ENCODE results near the gene PRELID3B. TPM values are rescaled to one million over a fixed set of nuclear protein-coding genes. Genes with fewer than 3 reads are reported as not detected.

PRELID3B gene
- total and polyA plus RNA-seq, 2 of the 13 experiments (the other 11 are each of a cell fraction or from before 2014, with no cell fraction given), result 23.3 to 42.6 TPM

DNA sequence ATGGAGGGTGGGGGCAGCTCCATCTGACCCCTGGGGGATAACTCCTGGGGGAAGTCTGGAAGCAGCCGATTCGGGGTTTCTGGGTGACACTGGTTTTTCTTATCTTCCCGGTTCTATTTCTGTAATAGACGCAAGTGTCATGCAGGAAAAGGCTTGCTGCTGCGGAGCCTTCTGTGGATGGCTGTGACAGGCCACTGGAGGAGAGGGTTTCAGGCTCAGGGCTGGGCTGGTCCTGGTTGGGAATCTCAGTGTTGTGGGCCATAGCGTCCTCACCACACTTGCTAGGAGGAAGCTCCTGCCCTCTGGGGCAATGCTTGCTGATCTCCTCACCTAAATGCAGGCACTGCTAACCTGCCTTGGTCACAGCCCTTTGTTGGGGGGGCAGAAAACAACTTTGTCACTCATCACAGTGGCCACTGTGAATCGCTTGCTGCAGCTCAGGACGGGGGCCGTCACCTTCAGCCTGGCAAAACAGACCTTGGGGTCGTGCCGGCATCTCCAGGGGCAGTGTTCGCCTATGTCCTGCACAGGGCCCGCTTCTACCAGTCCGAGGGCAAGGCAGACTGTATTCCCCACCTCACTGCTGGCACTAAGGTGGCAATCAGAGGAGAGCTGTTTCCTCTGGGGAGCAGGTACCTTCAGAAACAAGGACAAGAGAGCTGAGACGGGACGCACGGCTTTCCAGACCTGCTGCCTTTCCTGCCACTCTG, 27.8 kb downstream of the PRELID3B start (continued):
- TF ChIP-seq AHDC1 (CRISPR knock-in tag; IDR thresholded peaks at IDR 0.05; ENCODE audit: borderline replicate concordance), result no peak

DNA sequence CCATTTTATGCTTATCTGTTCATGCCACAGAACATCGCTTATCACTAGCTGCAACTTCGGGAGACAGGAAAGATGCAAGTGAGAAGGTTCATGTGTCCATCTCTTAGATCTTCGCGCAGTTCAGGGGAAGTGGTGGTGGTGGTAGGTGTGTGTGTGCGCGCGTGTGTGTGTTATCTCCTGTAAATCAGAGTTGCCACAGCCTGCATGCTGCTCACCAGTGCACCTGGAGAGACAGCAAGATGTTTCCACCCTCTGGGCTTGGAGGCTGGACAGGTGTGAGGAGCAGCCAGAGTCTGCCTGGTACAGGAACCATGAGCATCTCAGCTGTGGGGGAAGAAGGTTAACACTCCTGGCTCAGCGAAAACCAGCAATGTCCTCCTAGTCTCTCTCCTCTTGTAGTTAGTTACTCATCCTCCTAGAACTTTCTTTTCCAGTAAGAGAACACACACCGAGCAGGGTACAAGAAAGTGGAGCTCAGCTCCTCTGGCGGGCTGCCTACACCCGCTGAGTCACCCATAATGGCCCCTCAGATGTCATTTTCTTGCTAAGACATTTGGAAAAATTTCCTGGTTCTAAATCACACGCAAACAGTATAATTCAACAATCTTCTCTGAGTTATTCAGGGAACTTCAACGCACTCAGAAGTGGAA, 28.5 kb downstream of the PRELID3B start:
- in situ Hi-C loops (cut with HindIII; ENCODE audit: extremely low pct_ligation_motif_present, low pct_unique_long_range_greater_than_20kb) (no loop called here), intact Hi-C loops (cut with micrococcal nuclease; ENCODE audit: unreplicated experiment) (no loop called here)
- 75% methylated on average over 13 of the region's 13 CpGs for WGBS (ENCODE audit: low lambda C conversion rate)
- Histone ChIP-seq H3K4me3 (replicated peaks in 1 of 3; ENCODE audit: insufficient read depth in 1 of 3, low read depth in 2 of 3, low read length in 3 of 3) (peak overlapping the region in 2 of 3 experiments; percentile 47 to 62; a peak in 4 of 6 replicates), H3K9ac (ENCODE audit: insufficient read depth, low read depth, low read length) (peak overlapping the region; percentile 38; the same call in 1 of the 2 replicates), H3K27ac (ENCODE audit: extremely low read length, insufficient read depth, low read length) (no peak overlapping the region), H3K27me3 (ENCODE audit: control insufficient read depth in 1 of 2, insufficient read depth in 2 of 2, low read length in 2 of 2) (no peaks in the 10 kb centered on the region), H3K79me2 (ENCODE audit: insufficient read depth, low read length) (peaks cover 15% of the 10 kb centered on the region), H3K9me3 (ENCODE audit: low read length) (no peaks in the 10 kb centered on the region), H3K4me1 (ENCODE audit: insufficient read depth, low read length) (peaks cover 100% of the 10 kb centered on the region), H3K4me2 (ENCODE audit: low read depth, low read length) (peak overlapping the region; percentile 66), H3K36me3 (replicated peaks in 1 of 2; ENCODE audit: control insufficient read depth in 1 of 2, insufficient read depth in 2 of 2, low read length in 2 of 2) (no peaks in the 10 kb centered on the region; a peak in 1 of 5 replicates), H2AFZ (ENCODE audit: low read length) (no peak overlapping the region), H4K20me1 (ENCODE audit: insufficient read depth, low read length) (no peaks in the 10 kb centered on the region)
- ATAC-seq (no peak), FAIRE-seq (no peak), DNase-seq (ENCODE audit: low spot score) (no peak)
- no TSS peak for BruUV-seq (replicated peaks)
- ChIA-PET POLR2A (interaction anchor here (1.2 to 7.7 kb wide), 2 partner anchors 18 to 30 kb away, joined by 3 to 61 read pairs; partner anchors contain the start of gene ATP5F1E), CTCF (ENCODE audit: low intra/inter-chr PET ratio, low total read pairs) (no interaction called here)
- TF ChIP-seq ETV5 (CRISPR knock-in tag; IDR thresholded peaks at IDR 0.05; ENCODE audit: borderline replicate concordance) (peak; percentile 10; the same call in 1 of the 2 replicates), ZBTB38 (CRISPR knock-in tag; IDR thresholded peaks at IDR 0.05) (peak; percentile 95), MEIS2 (CRISPR knock-in tag; IDR thresholded peaks at IDR 0.05) (0 out of 2 replicates have a peak, but pooled peaks have one; percentile 10)
- TF ChIP-seq, protein P1, sequence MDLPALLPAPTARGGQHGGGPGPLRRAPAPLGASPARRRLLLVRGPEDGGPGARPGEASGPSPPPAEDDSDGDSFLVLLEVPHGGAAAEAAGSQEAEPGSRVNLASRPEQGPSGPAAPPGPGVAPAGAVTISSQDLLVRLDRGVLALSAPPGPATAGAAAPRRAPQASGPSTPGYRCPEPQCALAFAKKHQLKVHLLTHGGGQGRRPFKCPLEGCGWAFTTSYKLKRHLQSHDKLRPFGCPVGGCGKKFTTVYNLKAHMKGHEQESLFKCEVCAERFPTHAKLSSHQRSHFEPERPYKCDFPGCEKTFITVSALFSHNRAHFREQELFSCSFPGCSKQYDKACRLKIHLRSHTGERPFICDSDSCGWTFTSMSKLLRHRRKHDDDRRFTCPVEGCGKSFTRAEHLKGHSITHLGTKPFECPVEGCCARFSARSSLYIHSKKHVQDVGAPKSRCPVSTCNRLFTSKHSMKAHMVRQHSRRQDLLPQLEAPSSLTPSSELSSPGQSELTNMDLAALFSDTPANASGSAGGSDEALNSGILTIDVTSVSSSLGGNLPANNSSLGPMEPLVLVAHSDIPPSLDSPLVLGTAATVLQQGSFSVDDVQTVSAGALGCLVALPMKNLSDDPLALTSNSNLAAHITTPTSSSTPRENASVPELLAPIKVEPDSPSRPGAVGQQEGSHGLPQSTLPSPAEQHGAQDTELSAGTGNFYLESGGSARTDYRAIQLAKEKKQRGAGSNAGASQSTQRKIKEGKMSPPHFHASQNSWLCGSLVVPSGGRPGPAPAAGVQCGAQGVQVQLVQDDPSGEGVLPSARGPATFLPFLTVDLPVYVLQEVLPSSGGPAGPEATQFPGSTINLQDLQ (CRISPR knock-in tag; IDR thresholded peaks at IDR 0.05), result no peak

Measured in HepG2 (cell line).